GM23338 (cell line): ENCODE data around the gene ADAMTS17. TPM values are rescaled to one million over a fixed set of nuclear protein-coding genes. Genes with fewer than 3 reads are reported as not detected.

Source experiments
- ATAC-seq: fragments of 200-7000 bp; cut with Tn5 transposase; 3 replicates; pipeline ENCODE4 v1.9.1; 2020
- DNase-seq: peaks from one replicate; pipeline ENCODE4 v3.0.0-alpha.2; 2015; ENCODE audit warnings: low spot score
- H2AFZ ChIP-seq: fragments of 200-600 bp; sonication (generic); 2 replicates; pipeline ENCODE4 v1.8.0; 2016; ENCODE audit warnings: antibody characterized with exemption, mild to moderate bottlenecking, moderate library complexity
- H3F3A ChIP-seq: fragments of 200-600 bp; sonication (generic); replicated peaks from 2 replicates; pipeline ENCODE4 v1.8.0; 2017; ENCODE audit warnings: antibody characterized with exemption, mixed run types, low read depth
- H3K27ac ChIP-seq: fragments of 200-600 bp; sonication (generic); 2 replicates; pipeline ENCODE4 v1.6.1; 2016; ENCODE audit warnings: low read depth
- H3K27me3 ChIP-seq: fragments of 200-600 bp; sonication (generic); 2 replicates; pipeline ENCODE4 v1.8.0; 2016; ENCODE audit warnings: mild to moderate bottlenecking, mixed run types, moderate library complexity; ENCODE audit not compliant: insufficient read depth
- H3K36me3 ChIP-seq: fragments of 200-600 bp; sonication (generic); 2 replicates; pipeline ENCODE4 v1.8.0; 2016; ENCODE audit warnings: mild to moderate bottlenecking; ENCODE audit not compliant: insufficient read depth
- H3K4me1 ChIP-seq: fragments of 200-600 bp; sonication (generic); 2 replicates; pipeline ENCODE4 v1.8.0; 2016; ENCODE audit warnings: mild to moderate bottlenecking, moderate library complexity; ENCODE audit not compliant: insufficient read depth
- H3K4me2 ChIP-seq: fragments of 200-600 bp; sonication (generic); 2 replicates; pipeline ENCODE4 v1.7.1; 2017; ENCODE audit warnings: mixed run types
- H3K4me3 ChIP-seq: fragments of 200-600 bp; sonication (generic); 2 replicates; pipeline ENCODE4 v1.6.1; 2016; ENCODE audit warnings: mixed run types
- H3K79me2 ChIP-seq: fragments of 200-600 bp; sonication (generic); replicated peaks from 2 replicates; pipeline ENCODE4 v1.8.0; 2017; ENCODE audit warnings: mild to moderate bottlenecking; ENCODE audit not compliant: insufficient read depth
- H3K9me2 ChIP-seq: fragments of 200-600 bp; sonication (generic); 2 replicates; pipeline ENCODE4 v1.8.0; 2017; ENCODE audit not compliant: insufficient read depth
- H4K20me1 ChIP-seq: fragments of 200-600 bp; sonication (generic); replicated peaks from 2 replicates; pipeline ENCODE4 v1.8.0; 2017; ENCODE audit warnings: mild to moderate bottlenecking; ENCODE audit not compliant: insufficient read depth
- H3K27ac Mint-ChIP-seq: 2 replicates; pipeline ENCODE4 v1.8.0; 2020; ENCODE audit warnings: inconsistent platforms, mild to moderate bottlenecking, moderate library complexity, mixed read lengths
- H3K27me3 Mint-ChIP-seq: 3 replicates; pipeline ENCODE4 v1.8.0; 2022; ENCODE audit warnings: low read depth, mild to moderate bottlenecking, moderate library complexity, mixed read lengths, inconsistent platforms; ENCODE audit not compliant: insufficient read depth, poor library complexity
- H3K36me3 Mint-ChIP-seq: 3 replicates; pipeline ENCODE4 v1.8.0; 2021; ENCODE audit warnings: low read depth, mild to moderate bottlenecking, inconsistent platforms, moderate library complexity, mixed read lengths
- H3K4me1 Mint-ChIP-seq: 3 replicates; pipeline ENCODE4 v1.8.0; 2020; ENCODE audit warnings: mild to moderate bottlenecking, inconsistent platforms, mixed read lengths
- H3K4me3 Mint-ChIP-seq: 3 replicates; pipeline ENCODE4 v1.8.0; 2021; ENCODE audit warnings: moderate library complexity, mild to moderate bottlenecking, inconsistent platforms, mixed read lengths
- H3K9me3 Mint-ChIP-seq: 3 replicates; pipeline ENCODE4 v1.8.0; 2020; ENCODE audit warnings: moderate library complexity, mild to moderate bottlenecking, inconsistent platforms, mixed read lengths
- CREB1 ChIP-seq: fragments of 250-450 bp; sonication (Bioruptor Pico); IDR thresholded peaks from 2 replicates; pipeline ENCODE4 v1.5.0; 2020; ENCODE audit warnings: low read depth, mild to moderate bottlenecking, moderate library complexity
- EZH2 ChIP-seq: fragments of 200-600 bp; sonication (generic); IDR thresholded peaks from one replicate; pipeline ENCODE4 v1.8.0; 2017; ENCODE audit warnings: antibody characterized with exemption, mild to moderate bottlenecking, low read depth; ENCODE audit not compliant: unreplicated experiment
- EZH2phosphoT487 ChIP-seq: fragments of 200-600 bp; sonication (generic); IDR thresholded peaks from one replicate; pipeline ENCODE4 v1.8.1; 2018; ENCODE audit warnings: antibody characterized with exemption; ENCODE audit not compliant: unreplicated experiment
- JUNB ChIP-seq: IDR thresholded peaks from one replicate; pipeline ENCODE4 v1.6.1; 2016; ENCODE audit warnings: antibody characterized with exemption; ENCODE audit not compliant: unreplicated experiment
- NANOG ChIP-seq: IDR thresholded peaks from 2 replicates; pipeline ENCODE4 v1.6.1; 2016; ENCODE audit warnings: antibody characterized with exemption, borderline replicate concordance
- POLR2AphosphoS5 ChIP-seq: IDR thresholded peaks from 2 replicates; pipeline ENCODE4 v1.6.1; 2016; ENCODE audit warnings: antibody characterized with exemption, low read depth
- REST ChIP-seq: IDR thresholded peaks from one replicate; pipeline ENCODE4 v1.6.1; 2018; ENCODE audit warnings: antibody characterized with exemption; ENCODE audit not compliant: unreplicated experiment
- ZNF114 ChIP-seq: fragments of 250-450 bp; sonication (Bioruptor Pico); IDR thresholded peaks from 2 replicates; pipeline ENCODE4 v1.5.0; 2020; ENCODE audit warnings: mild to moderate bottlenecking, moderate library complexity
- ZNF331 ChIP-seq: fragments of 250-450 bp; sonication (Bioruptor Pico); IDR thresholded peaks from 2 replicates; pipeline ENCODE4 v1.5.0; 2020; ENCODE audit warnings: low read depth, mild to moderate bottlenecking, moderate library complexity
- polyA plus RNA-seq: library from polyadenylated mRNA; unstranded; fragments of >200 nt; fragmentation: Nextera tagmentation; extraction: Ambion mirVana; gene quantifications from 2 replicates; pipeline ENCODE4 v1.2.1, GENCODE V29; 2016
- total RNA-seq: library from RNA; depleted of rRNA; stranded (reverse); fragments of >200 nt; shearing (Covaris generic); gene quantifications from 2 replicates; pipeline ENCODE4 v1.2.3, GENCODE V29; 2014
- TF ChIP-seq, protein P1 (sequence below): IDR thresholded peaks from 2 replicates; pipeline ENCODE4 v1.6.1; 2016; ENCODE audit warnings: antibody characterized with exemption
- TF ChIP-seq, protein P2 (sequence below), 2 experiments: fragments of 200-600 bp in 1 of 2; sonication (generic) in 1 of 2; conservative IDR thresholded peaks; 2 replicates each; pipeline versions ENCODE4 v1.5.1 to v1.6.1; 2016 to 2017; ENCODE audit warnings: antibody characterized with exemption in 2 of 2, low read depth in 2 of 2, mild to moderate bottlenecking in 2 of 2, moderate library complexity in 1 of 2

Gene ADAMTS17
- total and polyA plus RNA-seq, 2 experiments from 2014 or later: 0.60 to 3.8 TPM

DNA sequence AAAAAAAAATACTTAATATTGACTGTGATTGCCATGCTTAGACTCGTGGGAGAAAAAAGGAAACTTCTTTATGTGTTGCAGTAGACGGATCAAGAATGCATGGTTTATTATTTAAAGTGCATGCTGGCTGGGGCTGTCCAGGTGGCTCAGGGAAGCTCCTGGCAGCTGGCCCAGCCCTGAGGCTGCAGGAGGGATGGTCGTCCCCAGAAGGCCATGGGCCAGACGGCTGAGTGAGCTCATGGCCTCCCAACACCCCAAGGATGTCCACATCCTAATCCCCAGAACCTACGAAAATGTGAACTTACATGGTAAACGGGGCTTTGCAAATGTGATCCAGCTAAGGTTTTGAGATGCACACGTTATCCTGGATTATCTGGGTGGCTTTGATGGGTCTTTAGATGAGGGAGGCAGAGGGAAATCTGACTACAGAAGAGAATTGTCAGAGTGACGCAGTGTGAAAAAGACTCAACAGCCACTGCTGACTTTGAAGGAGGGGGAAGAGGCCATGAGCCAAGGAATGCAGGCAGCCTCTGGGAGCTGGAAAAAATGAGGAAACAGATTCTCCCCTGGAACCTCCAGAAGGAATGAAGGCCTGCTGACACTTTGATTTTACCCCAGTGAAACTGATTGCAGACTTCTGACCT is 29.8 kb downstream of the ADAMTS17 start:
- Histone ChIP-seq H4K20me1 (no peaks in the 10 kb centered on the region), H3K9me2 (no peaks in the 10 kb centered on the region; the same call in 1 of the 2 replicates), H3K27me3 (no peaks in the 10 kb centered on the region), H2AFZ (no peak overlapping the region), H3K4me1 (no peaks in the 10 kb centered on the region), H3K36me3 (no peaks in the 10 kb centered on the region), H3F3A (no peaks in the 10 kb centered on the region), H3K79me2 (no peaks in the 10 kb centered on the region), H3K4me3 (no peak overlapping the region), H3K27ac (no peak overlapping the region), H3K4me2 (no peak overlapping the region)
- peaks cover 11% of the 10 kb centered on the region for H3K36me3 Mint-ChIP-seq
- peaks cover 5% of the 10 kb centered on the region for H3K27me3 Mint-ChIP-seq
- DNase-seq (no peak), ATAC-seq (no peak)
- TF ChIP-seq ZNF114 (CRISPR knock-in tag): no peak
- no peak for TF ChIP-seq EZH2phosphoT487
- TF ChIP-seq, protein P1, sequence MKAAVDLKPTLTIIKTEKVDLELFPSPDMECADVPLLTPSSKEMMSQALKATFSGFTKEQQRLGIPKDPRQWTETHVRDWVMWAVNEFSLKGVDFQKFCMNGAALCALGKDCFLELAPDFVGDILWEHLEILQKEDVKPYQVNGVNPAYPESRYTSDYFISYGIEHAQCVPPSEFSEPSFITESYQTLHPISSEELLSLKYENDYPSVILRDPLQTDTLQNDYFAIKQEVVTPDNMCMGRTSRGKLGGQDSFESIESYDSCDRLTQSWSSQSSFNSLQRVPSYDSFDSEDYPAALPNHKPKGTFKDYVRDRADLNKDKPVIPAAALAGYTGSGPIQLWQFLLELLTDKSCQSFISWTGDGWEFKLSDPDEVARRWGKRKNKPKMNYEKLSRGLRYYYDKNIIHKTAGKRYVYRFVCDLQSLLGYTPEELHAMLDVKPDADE: no peak
- no peak for TF ChIP-seq REST
- TF ChIP-seq EZH2: no peak
- TF ChIP-seq JUNB: no peak
- no peak for TF ChIP-seq POLR2AphosphoS5
- TF ChIP-seq, protein P2, sequence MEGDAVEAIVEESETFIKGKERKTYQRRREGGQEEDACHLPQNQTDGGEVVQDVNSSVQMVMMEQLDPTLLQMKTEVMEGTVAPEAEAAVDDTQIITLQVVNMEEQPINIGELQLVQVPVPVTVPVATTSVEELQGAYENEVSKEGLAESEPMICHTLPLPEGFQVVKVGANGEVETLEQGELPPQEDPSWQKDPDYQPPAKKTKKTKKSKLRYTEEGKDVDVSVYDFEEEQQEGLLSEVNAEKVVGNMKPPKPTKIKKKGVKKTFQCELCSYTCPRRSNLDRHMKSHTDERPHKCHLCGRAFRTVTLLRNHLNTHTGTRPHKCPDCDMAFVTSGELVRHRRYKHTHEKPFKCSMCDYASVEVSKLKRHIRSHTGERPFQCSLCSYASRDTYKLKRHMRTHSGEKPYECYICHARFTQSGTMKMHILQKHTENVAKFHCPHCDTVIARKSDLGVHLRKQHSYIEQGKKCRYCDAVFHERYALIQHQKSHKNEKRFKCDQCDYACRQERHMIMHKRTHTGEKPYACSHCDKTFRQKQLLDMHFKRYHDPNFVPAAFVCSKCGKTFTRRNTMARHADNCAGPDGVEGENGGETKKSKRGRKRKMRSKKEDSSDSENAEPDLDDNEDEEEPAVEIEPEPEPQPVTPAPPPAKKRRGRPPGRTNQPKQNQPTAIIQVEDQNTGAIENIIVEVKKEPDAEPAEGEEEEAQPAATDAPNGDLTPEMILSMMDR (conservative IDR thresholded peaks at IDR 0.05; ENCODE audit: low read depth in 2 of 2): no peak
- no peak for TF ChIP-seq CREB1 (CRISPR knock-in tag)
- TF ChIP-seq ZNF331: no peak
- TF ChIP-seq NANOG: no peak
- H3K4me3 Mint-ChIP-seq: no peak overlapping the region
- peaks cover 9% of the 10 kb centered on the region for H3K9me3 Mint-ChIP-seq
- H3K27ac Mint-ChIP-seq: no peak overlapping the region
- H3K4me1 Mint-ChIP-seq: peaks cover 10% of the 10 kb centered on the region; the same call in 2 of the 3 replicates
